ENCODE measurements around the gene LCE2B. TPM values are rescaled to one million over a fixed set of nuclear protein-coding genes. Genes with fewer than 3 reads are reported as not detected.

LCE2B gene
- total and polyA plus RNA-seq, 2 experiments from 2014 or later = not detected

- H4K20me1 ChIP-seq (replicated peaks; ENCODE audit: insufficient read depth) = no peaks in the 10 kb centered on the region
- TF ChIP-seq, protein P1, sequence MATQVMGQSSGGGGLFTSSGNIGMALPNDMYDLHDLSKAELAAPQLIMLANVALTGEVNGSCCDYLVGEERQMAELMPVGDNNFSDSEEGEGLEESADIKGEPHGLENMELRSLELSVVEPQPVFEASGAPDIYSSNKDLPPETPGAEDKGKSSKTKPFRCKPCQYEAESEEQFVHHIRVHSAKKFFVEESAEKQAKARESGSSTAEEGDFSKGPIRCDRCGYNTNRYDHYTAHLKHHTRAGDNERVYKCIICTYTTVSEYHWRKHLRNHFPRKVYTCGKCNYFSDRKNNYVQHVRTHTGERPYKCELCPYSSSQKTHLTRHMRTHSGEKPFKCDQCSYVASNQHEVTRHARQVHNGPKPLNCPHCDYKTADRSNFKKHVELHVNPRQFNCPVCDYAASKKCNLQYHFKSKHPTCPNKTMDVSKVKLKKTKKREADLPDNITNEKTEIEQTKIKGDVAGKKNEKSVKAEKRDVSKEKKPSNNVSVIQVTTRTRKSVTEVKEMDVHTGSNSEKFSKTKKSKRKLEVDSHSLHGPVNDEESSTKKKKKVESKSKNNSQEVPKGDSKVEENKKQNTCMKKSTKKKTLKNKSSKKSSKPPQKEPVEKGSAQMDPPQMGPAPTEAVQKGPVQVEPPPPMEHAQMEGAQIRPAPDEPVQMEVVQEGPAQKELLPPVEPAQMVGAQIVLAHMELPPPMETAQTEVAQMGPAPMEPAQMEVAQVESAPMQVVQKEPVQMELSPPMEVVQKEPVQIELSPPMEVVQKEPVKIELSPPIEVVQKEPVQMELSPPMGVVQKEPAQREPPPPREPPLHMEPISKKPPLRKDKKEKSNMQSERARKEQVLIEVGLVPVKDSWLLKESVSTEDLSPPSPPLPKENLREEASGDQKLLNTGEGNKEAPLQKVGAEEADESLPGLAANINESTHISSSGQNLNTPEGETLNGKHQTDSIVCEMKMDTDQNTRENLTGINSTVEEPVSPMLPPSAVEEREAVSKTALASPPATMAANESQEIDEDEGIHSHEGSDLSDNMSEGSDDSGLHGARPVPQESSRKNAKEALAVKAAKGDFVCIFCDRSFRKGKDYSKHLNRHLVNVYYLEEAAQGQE (IDR thresholded peaks at IDR 0.05; ENCODE audit: unreplicated experiment) = no peak
- TF ChIP-seq JUNB (IDR thresholded peaks at IDR 0.05; ENCODE audit: unreplicated experiment) (no peak), POLR2AphosphoS5 (IDR thresholded peaks at IDR 0.05; ENCODE audit: low read depth) (no peak), ZNF331 (CRISPR knock-in tag; IDR thresholded peaks at IDR 0.05; ENCODE audit: low read depth) (no peak), ZNF114 (CRISPR knock-in tag; IDR thresholded peaks at IDR 0.05) (no peak), EZH2phosphoT487 (IDR thresholded peaks at IDR 0.05; ENCODE audit: unreplicated experiment) (no peak)
- no peaks in the 10 kb centered on the region for H3K27me3 ChIP-seq (ENCODE audit: insufficient read depth)
- no peak overlapping the region for H3K4me2 ChIP-seq
- no peaks in the 10 kb centered on the region for H3K4me1 ChIP-seq (ENCODE audit: insufficient read depth)
- H3K79me2 ChIP-seq (replicated peaks; ENCODE audit: insufficient read depth) = no peaks in the 10 kb centered on the region
- Mint-ChIP-seq H3K9me3 (no peaks in the 10 kb centered on the region), H3K27me3 (ENCODE audit: insufficient read depth, low read depth, poor library complexity) (no peaks in the 10 kb centered on the region), H3K4me3 (no peak overlapping the region), H3K4me1 (no peaks in the 10 kb centered on the region), H3K36me3 (ENCODE audit: low read depth) (no peaks in the 10 kb centered on the region), H3K27ac (no peak overlapping the region)
- no peak overlapping the region for H2AFZ ChIP-seq
- no peaks in the 10 kb centered on the region for H3F3A ChIP-seq (replicated peaks; ENCODE audit: low read depth)
- DNase-seq (ENCODE audit: low spot score) (no peak), ATAC-seq (no peak)
- H3K4me3 ChIP-seq = no peak overlapping the region
- peaks cover 10% of the 10 kb centered on the region for H3K9me2 ChIP-seq (ENCODE audit: insufficient read depth)
- H3K27ac ChIP-seq (ENCODE audit: low read depth) = no peak overlapping the region
- no peaks in the 10 kb centered on the region for H3K36me3 ChIP-seq (ENCODE audit: insufficient read depth)
Observed at GRCh38 chr1:152646656-152647055, 39.3 kb upstream of the LCE2B start.

DNA sequence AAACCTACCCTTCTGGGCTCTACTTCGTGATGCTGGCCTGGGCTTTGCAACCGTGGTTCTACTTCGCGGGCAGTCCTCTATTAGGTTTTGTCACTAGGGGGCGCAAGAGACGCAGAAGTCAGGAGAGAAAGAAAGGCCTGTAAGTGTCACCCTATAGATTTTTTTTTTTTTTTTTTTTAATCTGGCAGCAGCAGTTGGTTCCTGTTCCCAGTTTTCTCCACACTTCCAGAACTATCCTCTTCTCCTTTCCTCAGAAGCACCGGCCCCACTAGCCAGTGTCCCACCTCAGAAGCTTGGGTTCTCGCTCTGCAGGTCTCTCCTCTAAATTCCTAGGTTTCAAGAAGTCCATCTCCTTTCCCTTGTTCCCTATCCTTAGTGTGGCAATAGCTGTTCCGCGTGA is 31.8 kb upstream of the LCE2B start:
- Histone ChIP-seq H3K4me3 (no peak overlapping the region), H3K4me1 (ENCODE audit: insufficient read depth) (no peaks in the 10 kb centered on the region), H3K27ac (ENCODE audit: low read depth) (no peak overlapping the region), H3K4me2 (no peak overlapping the region), H3K9me2 (ENCODE audit: insufficient read depth) (no peaks in the 10 kb centered on the region), H4K20me1 (replicated peaks; ENCODE audit: insufficient read depth) (no peaks in the 10 kb centered on the region), H3K79me2 (replicated peaks; ENCODE audit: insufficient read depth) (no peaks in the 10 kb centered on the region), H3K36me3 (ENCODE audit: insufficient read depth) (no peaks in the 10 kb centered on the region), H3F3A (replicated peaks; ENCODE audit: low read depth) (no peaks in the 10 kb centered on the region), H2AFZ (no peak overlapping the region), H3K27me3 (ENCODE audit: insufficient read depth) (no peaks in the 10 kb centered on the region; the same call in 1 of the 2 replicates)
- Mint-ChIP-seq H3K27me3 (ENCODE audit: insufficient read depth, low read depth, poor library complexity) (no peaks in the 10 kb centered on the region), H3K9me3 (no peaks in the 10 kb centered on the region), H3K36me3 (ENCODE audit: low read depth) (no peaks in the 10 kb centered on the region), H3K4me3 (no peak overlapping the region), H3K4me1 (no peaks in the 10 kb centered on the region), H3K27ac (no peak overlapping the region; the same call in 1 of the 2 replicates)
- peak; percentile 91 for DNase-seq (ENCODE audit: low spot score)
- TF ChIP-seq, protein P1 (IDR thresholded peaks at IDR 0.05; ENCODE audit: unreplicated experiment) = no peak
- TF ChIP-seq ZNF114 (CRISPR knock-in tag; IDR thresholded peaks at IDR 0.05) = no peak
- TF ChIP-seq CTCF (conservative IDR thresholded peaks at IDR 0.05; ENCODE audit: low read depth in 2 of 2) = peak; percentile 75 to 86
- TF ChIP-seq ETS1 (IDR thresholded peaks at IDR 0.05) = no peak
- no peak for TF ChIP-seq JUNB (IDR thresholded peaks at IDR 0.05; ENCODE audit: unreplicated experiment)
- ATAC-seq = peak; percentile 97

All from GM23338 (cell line).